Activated naive CD8-positive, alpha-beta T cell treated with anti-CD3 and anti-CD28 coated beads, Interleukin-2, amount 50 U/mL, for 16 hours (primary cell): ENCODE data around the gene NAA35.
"Not testable (repeated sequence)": the region's sequence is repeated elsewhere in the genome, so short reads cannot be mapped to it uniquely, and the experiment has no call there.

Experiments used
- DNase-seq: peaks from one replicate; pipeline ENCODE4 v3.0.0-alpha.2; 2020; ENCODE audit warnings: low read depth, low spot score

NAA35 gene

GRCh38 chr9:86027767-86028166 is 86.8 kb downstream of the NAA35 start:
- DNase-seq = no peak

- no peak for DNase-seq
Observed at GRCh38 chr9:86034863-86035734, 94.2 kb downstream of the NAA35 start.

- DNase-seq = no peak
Observed at GRCh38 chr9:86035827-86036440, 95.0 kb downstream of the NAA35 start.

GRCh38 chr9:86036555-86036954 is 95.6 kb downstream of the NAA35 start:
- no peak for DNase-seq

GRCh38 chr9:86039991-86040860 is 99.3 kb downstream of the NAA35 start:
- DNase-seq = no peak

- DNase-seq = no peak
Observed at GRCh38 chr9:86040861-86041155, 99.9 kb downstream of the NAA35 start.

- no peak for DNase-seq
Observed at GRCh38 chr9:86041311-86041741, 100.4 kb downstream of the NAA35 start.

- DNase-seq = no peak
Observed at GRCh38 chr9:86042199-86042978, 101.4 kb downstream of the NAA35 start.

GRCh38 chr9:86043586-86043985 is 102.6 kb downstream of the NAA35 start:
- no peak for DNase-seq

GRCh38 chr9:86043999-86044398 is 103.1 kb downstream of the NAA35 start:
- DNase-seq = no peak

- no peak for DNase-seq
Observed at GRCh38 chr9:86045654-86046053, 104.7 kb downstream of the NAA35 start.

GRCh38 chr9:86046071-86046636 is 105.2 kb downstream of the NAA35 start:
- no peak for DNase-seq

- DNase-seq = no peak
Observed at GRCh38 chr9:86046930-86047341, 106.0 kb downstream of the NAA35 start.

GRCh38 chr9:86047361-86047760 is 106.4 kb downstream of the NAA35 start:
- no peak for DNase-seq

GRCh38 chr9:86048018-86048742 is 107.2 kb downstream of the NAA35 start:
- DNase-seq = not testable (repeated sequence)

GRCh38 chr9:86052556-86053468 is 111.9 kb downstream of the NAA35 start:
- no peak for DNase-seq

- DNase-seq = no peak
Observed at GRCh38 chr9:86054695-86055094, 113.7 kb downstream of the NAA35 start.

GRCh38 chr9:86057491-86057890 is 116.5 kb downstream of the NAA35 start:
- DNase-seq = no peak

- DNase-seq = no peak
Observed at GRCh38 chr9:86061972-86062739, 121.2 kb downstream of the NAA35 start.
